GM21825 (cell line): Measurements from ENCODE around the gene NOC3L.
"Not testable (repeated sequence)": the region's sequence is repeated elsewhere in the genome, so short reads cannot be mapped to it uniquely, and the experiment has no call there.

Experiments used
- ATAC-seq: cut with Tn5 transposase; IDR thresholded peaks from one replicate; pipeline ENCODE4 v1.9.1; 2021; ENCODE audit warnings: mild to moderate bottlenecking, moderate library complexity; ENCODE audit not compliant: unreplicated experiment

NOC3L gene

DNA sequence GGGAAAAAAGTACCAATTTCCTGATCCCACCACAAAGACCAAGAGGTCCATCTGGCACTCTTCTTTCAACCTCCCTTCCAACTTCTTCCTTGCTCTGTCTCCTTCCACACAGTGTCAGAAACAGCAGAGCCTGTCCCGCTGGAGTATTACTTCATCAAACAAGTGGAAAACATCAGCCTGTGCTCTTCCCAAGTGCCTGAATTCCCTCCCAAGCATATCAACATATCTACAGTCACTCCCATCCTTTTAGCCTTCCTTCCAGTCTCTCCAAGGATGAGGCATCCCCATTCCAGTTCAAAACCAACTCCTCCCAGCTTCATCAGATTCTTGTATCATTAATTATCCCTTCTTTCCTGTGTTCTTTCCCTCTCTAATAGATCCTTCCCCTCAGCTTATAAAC is 1.7 kb upstream of the NOC3L start:
- ATAC-seq: no peak

DNA sequence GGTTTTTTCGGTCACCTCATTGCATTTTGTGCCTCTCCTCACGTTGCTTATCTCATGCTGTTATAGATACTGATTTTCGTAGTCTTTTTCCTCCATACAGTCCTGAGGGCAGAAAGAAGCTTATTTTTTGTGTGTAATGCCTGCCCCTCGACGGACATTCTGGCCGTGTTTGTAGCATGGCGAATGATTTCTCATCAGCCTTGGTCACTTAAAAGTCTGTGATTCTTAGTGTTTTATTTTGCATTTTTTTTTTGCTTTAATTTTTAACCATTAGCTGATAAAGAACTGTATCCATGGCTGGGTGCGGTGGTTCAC is 469 bp upstream of the NOC3L start:
- peak; percentile 15 for ATAC-seq

DNA sequence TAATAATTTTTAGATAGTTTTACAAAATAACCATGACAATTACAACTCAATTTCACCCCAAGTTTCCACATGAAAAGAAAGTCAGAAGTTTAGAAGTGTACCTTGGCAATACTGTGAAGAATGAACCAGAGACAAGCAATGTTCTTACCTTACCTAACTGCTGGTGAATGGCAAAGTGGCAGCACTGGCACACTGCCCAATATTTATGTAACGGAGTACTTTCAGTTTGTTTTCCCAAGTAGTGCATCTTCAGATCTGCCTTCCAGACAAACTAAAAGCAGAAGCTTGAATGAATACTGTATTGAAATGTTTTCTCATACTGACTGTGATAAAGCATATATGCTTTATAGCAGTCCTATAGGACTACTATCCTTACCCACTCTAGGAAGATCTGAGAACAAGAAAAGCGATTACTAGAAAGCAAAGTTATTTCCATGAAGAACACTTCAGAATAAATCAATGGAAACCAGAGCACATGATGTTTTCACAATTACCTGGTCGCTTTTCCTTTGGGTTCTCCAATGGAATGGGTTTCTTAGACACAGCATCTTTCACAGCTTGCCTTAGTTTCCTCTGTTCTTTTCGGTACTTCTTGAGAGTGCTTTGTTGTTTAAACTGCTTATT is 1.5 kb downstream of the NOC3L start:
- ATAC-seq: no peak

DNA sequence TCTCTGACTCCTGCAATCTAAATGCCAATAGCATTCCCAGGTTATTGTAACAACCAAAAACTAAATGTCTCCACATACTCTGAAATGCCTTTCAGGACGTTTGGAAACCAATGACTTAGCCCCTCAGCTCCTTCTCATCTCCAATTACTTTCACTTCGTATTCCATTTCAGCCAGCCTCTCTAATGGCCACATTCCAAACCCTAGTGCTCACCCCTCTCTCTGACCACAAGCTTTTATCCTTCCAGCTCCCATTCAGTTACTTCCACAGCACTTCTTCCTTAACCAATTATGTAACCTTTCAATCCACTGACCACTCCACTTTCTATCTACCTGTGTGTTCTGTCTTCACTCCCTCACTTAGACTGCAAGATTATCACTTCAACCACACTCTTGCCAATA is 4.3 kb downstream of the NOC3L start:
- no peak for ATAC-seq

DNA sequence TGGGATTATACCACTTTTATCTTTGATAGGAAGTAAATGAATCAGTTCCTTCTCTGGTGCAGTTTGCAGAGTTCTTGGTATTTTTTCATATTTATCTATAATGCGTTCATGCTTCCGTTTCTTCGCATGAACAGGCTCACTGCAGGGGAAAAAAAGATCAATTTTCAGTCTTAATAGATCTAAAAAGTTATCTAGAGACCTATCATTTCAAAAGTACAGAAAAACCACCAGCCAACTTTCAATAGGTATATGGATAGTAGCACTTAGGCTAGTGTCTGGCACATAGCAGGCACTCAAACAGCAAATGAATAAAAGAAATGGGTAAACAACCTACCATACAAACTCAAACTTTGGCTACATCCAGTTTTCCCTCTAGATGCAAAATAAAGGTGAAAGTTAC is 5.5 kb downstream of the NOC3L start:
- no peak for ATAC-seq

DNA sequence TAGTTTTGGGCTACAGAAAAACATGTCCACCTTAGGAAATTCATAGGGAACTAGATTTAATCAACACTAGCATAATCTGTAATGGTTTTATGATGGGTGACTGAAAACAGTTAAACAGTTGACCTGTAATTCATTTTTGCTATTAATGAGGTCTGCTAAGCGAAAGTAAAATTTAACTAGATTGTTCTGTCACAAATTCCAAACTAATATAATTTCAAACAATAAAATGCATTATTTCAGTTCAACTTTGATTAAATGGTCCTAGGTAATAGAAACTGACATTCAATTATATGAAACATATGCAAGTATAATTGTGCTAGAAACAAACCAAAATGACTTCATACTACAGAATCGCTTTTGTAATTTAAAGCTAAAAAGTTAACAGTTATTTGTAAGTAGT is 6.9 kb downstream of the NOC3L start:
- ATAC-seq: no peak

DNA sequence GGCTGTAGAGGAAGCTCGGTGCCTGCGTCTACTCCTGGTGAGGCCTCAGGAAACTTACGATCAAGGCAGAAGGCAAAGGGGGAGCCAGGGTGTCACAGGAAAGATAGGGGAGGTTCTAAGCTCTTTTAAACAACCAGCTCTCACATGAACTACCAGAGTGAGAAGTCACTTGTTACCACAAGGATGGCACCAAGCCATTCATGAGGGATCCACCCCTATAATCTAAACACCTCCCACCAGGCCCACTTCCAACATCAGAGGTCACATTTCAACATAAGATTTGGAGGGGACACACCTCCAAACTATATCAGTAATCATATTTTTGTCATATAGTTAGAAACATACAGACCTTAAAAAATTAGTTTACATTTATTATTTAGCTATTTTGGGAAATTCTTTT is 9.4 kb downstream of the NOC3L start:
- no peak for ATAC-seq

DNA sequence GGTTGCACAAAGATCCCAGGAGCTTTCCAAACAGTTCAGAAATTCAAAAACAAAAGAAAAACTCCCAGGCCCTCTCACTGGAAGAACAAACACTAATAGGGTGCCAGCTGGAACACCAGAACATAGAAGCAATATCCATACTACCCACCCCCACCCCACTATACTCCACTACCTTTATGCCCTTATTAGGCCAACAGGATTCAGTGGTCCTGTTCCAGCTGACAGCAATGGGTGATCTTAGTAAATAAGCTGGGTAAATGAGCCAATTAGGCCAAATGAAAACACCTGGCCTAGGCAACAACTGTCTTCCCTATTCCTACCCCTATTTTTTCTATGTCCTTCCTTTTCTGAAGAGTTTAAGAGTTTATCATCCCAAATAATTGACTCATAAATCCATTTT is 11.7 kb downstream of the NOC3L start:
- ATAC-seq: no peak

DNA sequence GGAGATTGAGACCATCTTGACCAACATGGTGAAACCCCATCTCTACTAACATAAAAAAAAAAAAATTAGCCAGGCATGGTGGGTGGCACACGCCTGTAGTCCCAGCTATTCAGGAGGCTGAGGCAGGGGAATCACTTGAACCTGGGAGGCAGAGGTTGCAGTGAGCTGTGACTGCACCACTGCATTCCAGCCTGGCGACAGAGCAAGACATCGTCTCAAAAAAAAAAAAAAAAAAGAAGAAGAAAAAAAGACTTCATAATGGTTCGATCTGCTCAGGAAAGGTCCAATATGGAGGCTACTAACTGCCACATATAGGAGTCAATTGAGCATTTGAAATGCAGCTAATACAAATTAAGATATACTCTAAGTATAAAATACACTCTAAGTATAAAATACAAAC is 12.2 kb downstream of the NOC3L start:
- not testable (repeated sequence) for ATAC-seq

DNA sequence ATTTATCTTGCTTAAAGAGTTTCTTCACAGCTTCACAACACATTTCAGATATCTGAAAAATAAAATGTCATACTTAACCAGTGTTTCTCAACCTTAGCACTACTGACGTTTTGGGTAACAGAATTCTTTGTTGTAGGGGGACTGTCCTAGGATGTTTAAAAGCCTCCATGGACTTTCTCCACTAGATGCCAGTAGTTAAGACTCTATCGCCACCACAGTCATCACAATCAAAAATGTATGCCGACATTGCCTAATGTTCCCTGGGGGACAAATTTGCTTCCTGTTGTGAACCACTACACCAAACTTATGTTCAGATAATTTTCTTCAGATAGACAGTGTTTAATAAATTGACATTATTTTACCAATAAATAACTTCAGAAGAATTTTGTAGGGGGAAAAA is 13.4 kb downstream of the NOC3L start:
- no peak for ATAC-seq

DNA sequence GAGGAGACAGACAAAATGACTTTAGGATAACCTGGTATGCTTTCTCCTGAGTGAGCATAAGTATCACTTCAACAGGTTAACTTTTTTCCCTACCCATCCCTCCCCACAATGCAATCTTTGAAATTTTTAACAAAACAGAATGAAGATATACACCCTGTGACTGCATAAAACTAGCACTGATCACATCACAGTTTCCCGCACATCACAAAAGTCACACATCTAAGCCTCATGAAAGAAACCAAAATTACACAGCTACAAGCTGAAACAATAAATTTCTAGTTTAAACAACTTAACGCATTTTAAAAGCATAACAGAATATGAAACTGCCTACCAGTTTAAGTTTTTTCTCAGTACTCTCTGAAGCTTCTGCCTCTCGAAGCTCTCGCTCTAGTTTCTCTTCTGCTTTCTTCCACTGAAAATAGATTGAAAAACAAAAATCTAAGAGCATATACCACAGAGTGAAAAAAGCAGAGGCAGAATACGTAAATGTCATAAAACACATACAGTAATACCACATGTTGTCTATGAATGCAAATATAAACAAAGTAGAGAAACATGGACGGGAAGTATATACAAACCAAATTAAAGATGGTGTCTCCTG is 18.1 kb downstream of the NOC3L start:
- ATAC-seq: peak; percentile 97

DNA sequence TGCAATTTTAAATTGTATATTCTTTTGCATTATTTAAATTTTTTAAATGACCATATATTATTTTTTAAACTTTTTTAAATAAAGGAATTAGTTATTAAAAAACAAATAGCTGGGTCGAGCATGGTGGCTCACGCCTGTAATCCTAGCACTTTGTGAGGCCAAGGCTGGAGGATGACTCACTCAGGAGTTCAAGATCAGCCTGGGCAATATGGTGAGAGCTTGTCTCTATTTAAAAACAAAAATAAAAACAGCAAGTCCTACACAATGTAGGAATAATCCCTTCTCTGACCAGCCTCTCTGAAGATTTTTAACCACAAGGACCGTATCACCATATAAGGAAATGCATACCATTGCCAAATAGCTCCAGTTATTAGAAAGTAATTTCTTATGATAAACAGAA is 19.6 kb downstream of the NOC3L start:
- ATAC-seq: no peak

DNA sequence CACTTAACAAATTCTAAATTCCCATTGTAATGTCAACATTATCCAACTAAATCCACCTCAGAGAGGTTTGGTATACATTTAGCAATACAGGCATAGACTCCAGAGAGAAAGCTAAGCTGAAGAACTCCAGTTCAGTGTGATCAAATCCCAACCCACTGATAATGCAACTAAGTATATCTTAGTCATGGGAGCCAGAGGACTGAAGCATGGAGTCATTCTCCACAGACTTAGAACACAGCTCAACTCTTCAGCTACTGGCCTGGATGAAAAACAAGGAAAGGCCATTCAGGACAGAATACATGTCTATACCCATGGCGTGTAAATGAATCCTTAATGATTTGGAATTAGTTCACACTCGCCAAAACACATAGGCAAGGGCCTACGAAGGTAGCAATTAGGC is 27.9 kb downstream of the NOC3L start:
- no peak for ATAC-seq

DNA sequence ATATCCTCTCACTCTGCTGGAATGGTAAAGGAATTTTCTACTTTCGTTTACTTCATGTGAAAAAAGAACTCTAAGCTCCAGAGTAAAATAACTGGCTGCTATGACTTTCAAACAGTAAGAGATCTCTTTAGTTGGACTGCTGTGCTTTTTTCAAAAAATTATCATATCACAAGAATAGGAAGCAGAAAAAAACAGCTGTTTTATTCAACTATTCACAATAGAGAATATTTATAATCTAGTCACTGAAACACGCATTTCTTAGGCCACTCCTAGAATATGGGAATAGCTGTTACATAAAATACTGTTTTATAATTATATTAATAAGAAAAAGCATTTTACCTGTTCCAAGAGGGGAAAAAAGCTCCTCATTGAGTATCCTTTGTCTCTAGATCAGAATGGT is 29.7 kb downstream of the NOC3L start:
- ATAC-seq: no peak

DNA sequence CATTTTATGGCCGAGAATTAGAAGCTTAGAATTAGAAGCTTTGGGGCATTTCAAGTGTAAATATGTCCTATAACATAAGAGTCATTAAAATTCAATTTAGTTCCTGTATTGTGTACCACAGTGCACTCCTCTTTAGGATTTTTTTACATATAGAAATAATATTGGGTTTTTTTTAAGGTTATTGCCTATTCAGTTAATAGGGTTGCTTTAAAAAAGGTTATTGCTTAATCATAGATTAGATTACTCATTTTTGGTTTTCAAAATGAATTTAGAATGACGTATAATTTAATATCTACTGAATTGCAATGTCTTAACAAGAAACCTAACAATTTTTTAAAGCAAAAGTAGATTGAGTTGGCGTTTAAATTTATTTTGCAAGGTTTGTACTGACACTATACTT is 34.1 kb downstream of the NOC3L start:
- ATAC-seq: no peak

DNA sequence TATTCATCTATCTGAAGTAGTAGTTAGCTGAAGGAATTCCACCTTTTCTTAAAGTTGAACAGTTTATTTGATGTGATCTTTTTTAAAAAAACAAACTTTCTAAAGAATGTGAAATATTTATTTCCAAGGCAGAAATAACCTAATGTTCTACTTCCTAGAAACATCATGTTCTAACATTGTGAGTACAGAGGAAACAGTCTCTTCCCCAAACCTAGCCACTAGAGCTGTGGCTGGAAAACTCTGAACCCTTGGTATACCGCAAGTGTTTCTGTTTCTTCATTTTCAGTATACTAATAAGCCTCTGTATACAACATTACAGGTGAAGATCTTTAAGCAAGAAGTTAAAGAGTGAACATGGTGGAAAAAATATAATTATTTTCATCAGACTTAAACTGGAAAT is 35.1 kb downstream of the NOC3L start:
- no peak for ATAC-seq

DNA sequence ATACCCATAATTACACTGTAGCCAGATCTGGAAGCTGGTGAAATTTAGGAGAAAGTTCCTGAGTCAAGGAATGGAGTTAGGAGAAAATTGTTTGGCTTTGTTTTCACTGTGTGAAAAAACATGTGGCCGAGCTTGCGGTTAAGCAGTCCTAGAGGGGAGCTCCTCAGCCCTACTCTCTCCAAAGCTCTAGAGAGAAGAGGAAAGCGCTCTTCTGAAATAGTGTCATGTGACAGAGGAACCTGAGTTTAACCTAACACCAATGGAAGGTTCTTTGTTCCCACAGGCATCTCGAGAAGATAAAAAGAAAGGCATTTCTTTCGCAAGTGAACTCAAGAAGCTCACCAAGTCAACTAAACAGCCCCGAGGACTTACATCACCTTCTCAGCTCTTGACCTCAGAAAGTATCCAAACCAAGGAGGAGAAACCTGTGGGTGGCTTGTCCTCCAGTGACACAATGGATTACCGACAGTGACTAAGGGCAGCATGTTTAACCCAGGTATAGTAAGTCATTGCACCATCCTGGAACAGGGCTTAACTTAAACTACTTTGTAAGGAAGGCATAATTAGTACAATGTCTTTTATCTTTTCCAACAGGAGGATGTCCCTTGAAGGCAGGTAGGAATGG is 38.0 kb downstream of the NOC3L start:
- ATAC-seq: no peak

DNA sequence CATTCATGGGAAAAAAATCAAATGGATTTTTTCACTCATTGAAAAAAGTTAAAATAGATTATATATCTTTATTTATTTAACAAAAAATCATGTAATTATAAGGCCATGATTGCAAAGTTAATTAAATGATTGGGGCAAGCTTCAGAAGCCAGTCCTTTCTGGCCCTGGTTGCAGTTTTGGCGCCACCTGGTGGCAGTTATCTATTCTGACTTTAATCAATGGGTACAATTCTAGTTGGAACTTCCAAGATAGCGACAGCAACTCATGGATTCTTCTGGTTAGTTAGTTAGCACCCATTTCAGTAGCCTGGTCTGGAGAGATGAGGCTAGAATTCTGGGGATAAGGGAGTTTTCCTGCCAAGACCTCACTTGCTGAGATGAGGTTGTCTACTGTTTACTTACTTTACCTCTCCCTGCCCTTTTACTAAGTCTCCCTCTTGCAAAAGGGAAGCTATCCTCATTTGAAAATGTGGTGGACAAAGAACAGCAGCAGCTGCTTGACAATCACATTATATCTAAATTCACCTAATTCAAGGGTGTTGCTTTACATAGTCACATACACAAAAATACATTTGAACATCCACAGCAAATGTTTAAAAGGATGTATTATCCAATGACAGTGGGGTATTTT is 42.3 kb downstream of the NOC3L start:
- no peak for ATAC-seq

DNA sequence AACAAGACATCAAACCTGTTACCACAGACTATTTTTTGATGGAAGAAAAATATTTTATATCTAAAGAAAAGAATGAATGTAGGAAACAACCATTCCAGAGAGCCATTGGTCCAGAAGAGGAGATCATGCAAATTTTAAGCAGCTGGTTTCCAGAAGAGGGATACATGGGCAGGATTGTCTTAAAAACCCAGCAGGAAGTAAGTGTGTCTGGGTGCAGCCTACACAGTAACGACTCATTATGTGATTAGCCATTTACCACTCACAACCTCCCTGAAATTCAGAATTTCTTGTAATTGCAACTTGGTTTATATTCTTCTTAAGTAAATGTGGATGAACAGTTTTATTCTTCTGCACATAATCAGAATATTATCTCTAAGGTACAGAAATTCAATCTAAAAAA is 46.2 kb downstream of the NOC3L start:
- ATAC-seq: no peak

DNA sequence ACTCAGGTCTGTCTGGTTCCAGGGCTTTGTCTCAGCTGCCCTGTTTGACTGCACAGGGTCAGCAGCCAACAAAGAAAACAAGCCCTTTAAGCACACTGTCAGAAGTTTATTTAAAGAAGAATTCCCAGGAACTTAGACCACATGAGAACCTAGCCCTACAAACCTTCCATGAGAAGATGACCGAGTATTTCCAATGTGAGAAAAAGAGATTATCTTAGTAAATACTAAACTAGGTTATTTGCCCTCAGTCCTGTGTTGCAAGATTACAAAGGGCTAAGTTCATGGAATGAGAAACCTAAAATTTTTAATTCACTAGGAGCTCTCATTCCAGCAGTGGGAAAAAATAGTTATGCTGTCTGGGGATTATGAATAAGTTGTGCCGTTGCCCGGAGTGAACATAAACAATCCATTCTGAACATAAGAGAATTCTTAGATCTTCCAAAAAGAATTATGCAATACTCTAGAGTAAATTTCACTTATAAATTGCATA is 46.7 kb downstream of the NOC3L start:
- no peak for ATAC-seq

DNA sequence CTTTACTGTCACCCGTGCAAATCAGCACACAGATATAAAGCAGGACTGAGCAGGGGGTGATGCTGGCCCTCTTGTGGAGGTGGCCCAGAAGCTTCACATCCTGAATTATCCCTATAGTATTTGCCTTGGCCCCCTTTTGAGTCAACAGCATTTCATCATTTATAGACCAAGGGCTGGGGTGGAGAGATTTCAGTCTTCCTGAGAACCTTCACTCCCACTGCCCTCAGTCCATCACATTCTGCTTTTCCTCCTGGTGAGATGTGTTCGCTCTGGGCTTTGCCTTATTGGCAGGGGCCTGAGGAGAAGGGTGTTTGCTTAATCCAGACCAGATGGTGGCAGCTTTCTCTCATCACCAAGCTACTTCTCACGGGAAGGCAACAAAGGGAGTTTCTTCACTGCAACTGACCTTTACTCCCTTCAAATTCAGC is 47.7 kb downstream of the NOC3L start:
- ATAC-seq: no peak

DNA sequence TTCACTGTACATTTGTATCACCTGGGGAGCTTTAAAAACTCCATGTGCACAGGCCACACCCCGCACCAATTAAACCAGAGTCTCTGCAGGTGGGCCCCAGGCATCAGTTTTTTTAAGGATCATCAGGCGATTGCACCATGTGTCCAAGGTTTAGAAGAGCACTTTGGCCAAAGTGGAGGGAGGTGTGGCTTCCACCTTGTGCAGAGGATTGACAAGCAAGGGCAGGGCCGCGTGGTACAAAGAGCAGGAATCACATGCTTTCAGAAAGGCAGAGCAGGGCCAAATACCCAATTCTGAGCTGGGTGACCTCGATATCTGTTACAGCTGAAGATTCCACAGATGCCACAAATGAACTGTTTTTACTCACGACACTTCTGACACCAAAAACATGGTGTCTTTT is 52.4 kb downstream of the NOC3L start:
- no peak for ATAC-seq
